DND-41 (cell line): ENCODE results near the gene AATF.

Source experiments
- CTCF ChIP-seq: IDR thresholded peaks from 2 replicates; pipeline ENCODE4 v1.5.1; 2012; ENCODE audit warnings: borderline replicate concordance, low read length, moderate library complexity, mild to moderate bottlenecking; ENCODE audit not compliant: poor library complexity, severe bottlenecking; ENCODE audit errors: extremely low read depth
- EZH2 ChIP-seq: IDR thresholded peaks from 3 replicates; pipeline ENCODE4 v1.6.1; 2012; ENCODE audit warnings: borderline replicate concordance, low read depth, mild to moderate bottlenecking, moderate library complexity, low read length, inconsistent platforms; ENCODE audit not compliant: severe bottlenecking

DNA sequence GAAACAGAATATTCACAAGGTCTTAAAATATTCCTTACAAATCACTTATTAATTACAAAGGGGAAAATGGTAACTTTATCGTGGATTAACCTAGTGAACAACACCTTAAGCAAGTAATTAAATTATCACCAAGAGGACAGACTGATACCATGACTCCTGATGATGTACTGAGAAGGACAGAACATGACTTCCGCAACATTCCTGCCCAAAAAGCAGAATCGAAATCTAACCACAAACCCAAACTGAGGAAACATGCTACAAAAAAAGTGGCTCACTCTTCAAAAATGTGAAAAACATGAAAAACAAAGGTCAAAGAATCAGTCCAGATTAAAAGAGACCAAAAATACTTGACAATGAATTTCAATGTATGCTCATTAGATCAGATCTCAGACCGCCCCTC lies 151.5 kb downstream of the AATF start:
- TF ChIP-seq CTCF (no peak), EZH2 (no peak)
